HG03025 (cell line): ENCODE data around the gene HOXA5.

ENCODE experiments used
- ATAC-seq: cut with Tn5 transposase; IDR thresholded peaks from one replicate; pipeline ENCODE4 v1.9.1; 2021; ENCODE audit warnings: mild to moderate bottlenecking, moderate library complexity; ENCODE audit not compliant: unreplicated experiment, low FRiP score

Gene HOXA5

GRCh38 chr7:27143023-27143949 is at the start of gene HOXA5:
Gene HOXA5 (minus strand): TSS chr7:27143681. CDS start chr7:27143607, 74 bp downstream.
- ATAC-seq, result no peak

GRCh38 chr7:27192546-27193334 is 49.3 kb upstream of the HOXA5 start:
- ATAC-seq, result no peak

- no peak for ATAC-seq
Measured at GRCh38 chr7:27191833-27192545, 48.5 kb upstream of the HOXA5 start.

GRCh38 chr7:27191161-27191731 is 47.8 kb upstream of the HOXA5 start:
- no peak for ATAC-seq

GRCh38 chr7:27189997-27190748 is 46.7 kb upstream of the HOXA5 start:
- ATAC-seq, result no peak

- no peak for ATAC-seq
Measured at GRCh38 chr7:27189295-27189996, 46.0 kb upstream of the HOXA5 start.

GRCh38 chr7:27188386-27189294 is 45.2 kb upstream of the HOXA5 start:
- no peak for ATAC-seq

GRCh38 chr7:27187475-27188385 is 44.2 kb upstream of the HOXA5 start:
- no peak for ATAC-seq

GRCh38 chr7:27186668-27187474 is 43.4 kb upstream of the HOXA5 start:
- no peak for ATAC-seq

- ATAC-seq, result no peak
Measured at GRCh38 chr7:27185854-27186667, 42.6 kb upstream of the HOXA5 start.

GRCh38 chr7:27185013-27185853 is 41.8 kb upstream of the HOXA5 start, which contains the start of gene HOXA11:
Gene HOXA11 (minus strand): TSS chr7:27185232. CDS start chr7:27185144, 88 bp downstream.
- no peak for ATAC-seq

- no peak for ATAC-seq
Measured at GRCh38 chr7:27184337-27185012, 41.0 kb upstream of the HOXA5 start.

GRCh38 chr7:27183682-27184336 is 40.3 kb upstream of the HOXA5 start:
- no peak for ATAC-seq
